Activated naive CD8-positive, alpha-beta T cell treated with anti-CD3 and anti-CD28 coated beads for 36 hours (primary cell): ENCODE data around the gene SLC44A4. TPM values are rescaled to one million over a fixed set of nuclear protein-coding genes. Genes with fewer than 3 reads are reported as not detected.
"Not testable (repeated sequence)": the region's sequence is repeated elsewhere in the genome, so short reads cannot be mapped to it uniquely, and the experiment has no call there.

Experiments used
- DNase-seq: peaks from one replicate; pipeline ENCODE4 v3.0.0; 2021
- H3K27ac Mint-ChIP-seq: one replicate; pipeline ENCODE4 v1.8.0; 2022; ENCODE audit warnings: mild to moderate bottlenecking, moderate library complexity, mixed read lengths
- H3K27me3 Mint-ChIP-seq: one replicate; pipeline ENCODE4 v1.8.0; 2022; ENCODE audit warnings: mild to moderate bottlenecking, mixed read lengths
- H3K36me3 Mint-ChIP-seq: one replicate; pipeline ENCODE4 v1.8.0; 2021; ENCODE audit warnings: mild to moderate bottlenecking, mixed read lengths
- H3K4me1 Mint-ChIP-seq: one replicate; pipeline ENCODE4 v1.8.0; 2021; ENCODE audit warnings: mixed read lengths
- H3K4me3 Mint-ChIP-seq: one replicate; pipeline ENCODE4 v1.8.0; 2022; ENCODE audit warnings: mild to moderate bottlenecking, moderate library complexity, mixed read lengths
- H3K9me3 Mint-ChIP-seq: one replicate; pipeline ENCODE4 v1.8.0; 2022; ENCODE audit warnings: mixed read lengths
- total RNA-seq, 2 experiments: library from RNA; stranded (reverse); gene quantifications; one replicate each; pipeline ENCODE4 v1.2.3, GENCODE V29; 2021

SLC44A4 gene
- total RNA-seq = under 1 TPM in 1 of 2 experiments, not detected in 1; 0.30 TPM

GRCh38 chr6:31878726-31879125, at the start of gene SLC44A4:
Gene SLC44A4 (minus strand): TSS chr6:31878997. CDS start chr6:31878980, 17 bp downstream.
- H3K4me3 Mint-ChIP-seq = no peak within 1 kb of the TSS

GRCh38 chr6:31928672-31928939, 49.8 kb upstream of the SLC44A4 start:
- Mint-ChIP-seq H3K4me3 (no peak overlapping the region), H3K27ac (no peak overlapping the region)

More at GRCh38 chr6:31878726-31879125, at the start of gene SLC44A4:
- no peak for DNase-seq
- Mint-ChIP-seq H3K4me1 (no peaks in the 10 kb centered on the region), H3K27me3 (no peaks in the 10 kb centered on the region), H3K9me3 (no peaks in the 10 kb centered on the region), H3K27ac (no peak within 1 kb of the TSS), H3K36me3 (peaks cover 12% of the 10 kb centered on the region)

GRCh38 chr6:31927863-31928671, 49.3 kb upstream of the SLC44A4 start:
- Mint-ChIP-seq H3K4me3 (no peak overlapping the region), H3K9me3 (no peaks in the 10 kb centered on the region), H3K27ac (no peak overlapping the region), H3K27me3 (no peaks in the 10 kb centered on the region), H3K36me3 (no peaks in the 10 kb centered on the region), H3K4me1 (peaks cover 2% of the 10 kb centered on the region)
- no peak for DNase-seq

More at GRCh38 chr6:31928672-31928939, 49.8 kb upstream of the SLC44A4 start:
- Mint-ChIP-seq H3K27me3 (no peaks in the 10 kb centered on the region), H3K4me1 (peaks cover 2% of the 10 kb centered on the region), H3K9me3 (no peaks in the 10 kb centered on the region), H3K36me3 (no peaks in the 10 kb centered on the region)
- no peak for DNase-seq

- H3K9me3 Mint-ChIP-seq = no peaks in the 10 kb centered on the region
- no peak within 1 kb of the TSS for H3K4me3 Mint-ChIP-seq
- H3K4me1 Mint-ChIP-seq = peaks cover 2% of the 10 kb centered on the region
- no peaks in the 10 kb centered on the region for H3K36me3 Mint-ChIP-seq
- no peak within 1 kb of the TSS for H3K27ac Mint-ChIP-seq
- H3K27me3 Mint-ChIP-seq = no peaks in the 10 kb centered on the region
- DNase-seq = no peak
Observed at GRCh38 chr6:31927242-31927862, 48.6 kb upstream of the SLC44A4 start, which contains the start of gene C2. Gene C2 (plus strand): TSS chr6:31927717. CDS start chr6:31927753, 36 bp downstream.

- H3K27ac Mint-ChIP-seq = no peak overlapping the region
- H3K4me1 Mint-ChIP-seq = peaks cover 2% of the 10 kb centered on the region
- H3K9me3 Mint-ChIP-seq = no peaks in the 10 kb centered on the region
- DNase-seq = no peak
- no peaks in the 10 kb centered on the region for H3K27me3 Mint-ChIP-seq
- H3K36me3 Mint-ChIP-seq = no peaks in the 10 kb centered on the region
- no peak overlapping the region for H3K4me3 Mint-ChIP-seq
Observed at GRCh38 chr6:31922942-31923341, 44.1 kb upstream of the SLC44A4 start.

- no peaks in the 10 kb centered on the region for H3K27me3 Mint-ChIP-seq
- no peak overlapping the region for H3K4me3 Mint-ChIP-seq
- H3K27ac Mint-ChIP-seq = no peak overlapping the region
- peaks cover 2% of the 10 kb centered on the region for H3K4me1 Mint-ChIP-seq
- no peak for DNase-seq
- no peaks in the 10 kb centered on the region for H3K9me3 Mint-ChIP-seq
- no peaks in the 10 kb centered on the region for H3K36me3 Mint-ChIP-seq
Observed at GRCh38 chr6:31920811-31921210, 42.0 kb upstream of the SLC44A4 start.

- H3K27ac Mint-ChIP-seq = no peak overlapping the region
- DNase-seq = no peak
- H3K36me3 Mint-ChIP-seq = no peaks in the 10 kb centered on the region
- H3K4me1 Mint-ChIP-seq = no peaks in the 10 kb centered on the region
- no peaks in the 10 kb centered on the region for H3K9me3 Mint-ChIP-seq
- H3K27me3 Mint-ChIP-seq = no peaks in the 10 kb centered on the region
- H3K4me3 Mint-ChIP-seq = no peak overlapping the region
Observed at GRCh38 chr6:31919624-31920303, 41.0 kb upstream of the SLC44A4 start.

GRCh38 chr6:31918069-31918720, 39.4 kb upstream of the SLC44A4 start:
- Mint-ChIP-seq H3K4me1 (no peaks in the 10 kb centered on the region), H3K27me3 (no peaks in the 10 kb centered on the region), H3K27ac (no peak overlapping the region), H3K4me3 (no peak overlapping the region), H3K36me3 (no peaks in the 10 kb centered on the region), H3K9me3 (no peaks in the 10 kb centered on the region)
- DNase-seq = no peak

- H3K27ac Mint-ChIP-seq = no peak overlapping the region
- no peaks in the 10 kb centered on the region for H3K36me3 Mint-ChIP-seq
- no peaks in the 10 kb centered on the region for H3K9me3 Mint-ChIP-seq
- no peak overlapping the region for H3K4me3 Mint-ChIP-seq
- peaks cover 7% of the 10 kb centered on the region for H3K27me3 Mint-ChIP-seq
- DNase-seq = no peak
- no peaks in the 10 kb centered on the region for H3K4me1 Mint-ChIP-seq
Observed at GRCh38 chr6:31915756-31916155, 37.0 kb upstream of the SLC44A4 start.

- no peak for DNase-seq
Observed at GRCh38 chr6:31915351-31915750, 36.6 kb upstream of the SLC44A4 start.

GRCh38 chr6:31911826-31912585, 33.2 kb upstream of the SLC44A4 start:
- Mint-ChIP-seq H3K27ac (no peak overlapping the region), H3K4me3 (no peak overlapping the region), H3K9me3 (no peaks in the 10 kb centered on the region), H3K27me3 (peaks cover 11% of the 10 kb centered on the region), H3K4me1 (peaks cover 3% of the 10 kb centered on the region), H3K36me3 (no peaks in the 10 kb centered on the region)
- no peak for DNase-seq

More at GRCh38 chr6:31915351-31915750, 36.6 kb upstream of the SLC44A4 start:
- no peaks in the 10 kb centered on the region for H3K9me3 Mint-ChIP-seq
- H3K27ac Mint-ChIP-seq = no peak overlapping the region
- peaks cover under 1% of the 10 kb centered on the region for H3K4me1 Mint-ChIP-seq
- H3K36me3 Mint-ChIP-seq = no peaks in the 10 kb centered on the region
- H3K27me3 Mint-ChIP-seq = peaks cover 7% of the 10 kb centered on the region
- no peak overlapping the region for H3K4me3 Mint-ChIP-seq

- not testable (repeated sequence) for H3K9me3 Mint-ChIP-seq, H3K36me3 Mint-ChIP-seq, H3K27ac Mint-ChIP-seq, H3K4me3 Mint-ChIP-seq, H3K4me1 Mint-ChIP-seq, DNase-seq
- peaks cover 11% of the 10 kb centered on the region for H3K27me3 Mint-ChIP-seq
Observed at GRCh38 chr6:31909298-31909697, 30.5 kb upstream of the SLC44A4 start.

GRCh38 chr6:31908791-31909190, 30.0 kb upstream of the SLC44A4 start:
- Mint-ChIP-seq H3K9me3 (no peaks in the 10 kb centered on the region), H3K4me1 (peaks cover 3% of the 10 kb centered on the region), H3K36me3 (no peaks in the 10 kb centered on the region), H3K27ac (no peak overlapping the region), H3K27me3 (peaks cover 11% of the 10 kb centered on the region), H3K4me3 (no peak overlapping the region)
- no peak for DNase-seq

- not testable (repeated sequence) for H3K4me1 Mint-ChIP-seq, H3K9me3 Mint-ChIP-seq, H3K4me3 Mint-ChIP-seq, H3K36me3 Mint-ChIP-seq, H3K27ac Mint-ChIP-seq, DNase-seq
- H3K27me3 Mint-ChIP-seq = peaks cover 11% of the 10 kb centered on the region
Observed at GRCh38 chr6:31908255-31908654, 29.5 kb upstream of the SLC44A4 start.
